GM19463 (cell line): ENCODE data around the gene CCR4.
A peak's percentile ranks its signal among the peaks of the same experiment; 100 is the strongest.
"Not testable (repeated sequence)": the region's sequence is repeated elsewhere in the genome, so short reads cannot be mapped to it uniquely, and the experiment has no call there.

Experiments
- ATAC-seq: cut with Tn5 transposase; IDR thresholded peaks from one replicate; pipeline ENCODE4 v1.9.1; 2021; ENCODE audit warnings: mild to moderate bottlenecking, moderate library complexity; ENCODE audit not compliant: unreplicated experiment

The CCR4 gene

GRCh38 chr3:32951410-32951811 lies at the start of gene CCR4:
CCR4 (plus strand) TSS chr3:32951644; CDS start chr3:32953423, 1,779 bp downstream.
- no peak for ATAC-seq

DNA sequence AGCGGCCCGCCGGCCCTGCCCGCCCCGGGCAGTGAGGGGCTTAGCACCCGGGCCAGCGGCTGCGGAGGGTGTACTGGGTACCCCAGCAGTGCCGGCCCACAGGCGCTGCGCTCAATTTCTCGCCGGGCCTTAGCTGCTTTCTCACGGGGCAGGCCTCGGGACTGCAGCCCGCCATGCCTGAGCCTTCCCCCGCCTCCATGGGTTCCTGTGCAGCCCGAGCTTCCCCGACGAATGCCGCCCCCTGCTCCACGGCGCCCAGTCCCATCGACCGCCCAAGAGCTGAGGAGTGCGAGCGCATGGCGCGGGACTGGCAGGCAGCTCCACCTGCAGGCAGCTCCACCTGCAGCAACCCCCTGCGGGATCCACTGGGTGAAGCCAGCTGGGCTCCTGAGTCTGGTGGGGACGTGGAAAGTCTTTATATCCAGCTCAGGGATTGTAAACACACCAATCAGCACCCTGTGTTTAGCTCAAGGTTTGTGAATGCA lies 48.5 kb upstream of the CCR4 start:
- not testable (repeated sequence) for ATAC-seq

- no peak for ATAC-seq
These were observed 47.5 kb upstream of the CCR4 start for GRCh38 chr3:32903953-32904352.

DNA sequence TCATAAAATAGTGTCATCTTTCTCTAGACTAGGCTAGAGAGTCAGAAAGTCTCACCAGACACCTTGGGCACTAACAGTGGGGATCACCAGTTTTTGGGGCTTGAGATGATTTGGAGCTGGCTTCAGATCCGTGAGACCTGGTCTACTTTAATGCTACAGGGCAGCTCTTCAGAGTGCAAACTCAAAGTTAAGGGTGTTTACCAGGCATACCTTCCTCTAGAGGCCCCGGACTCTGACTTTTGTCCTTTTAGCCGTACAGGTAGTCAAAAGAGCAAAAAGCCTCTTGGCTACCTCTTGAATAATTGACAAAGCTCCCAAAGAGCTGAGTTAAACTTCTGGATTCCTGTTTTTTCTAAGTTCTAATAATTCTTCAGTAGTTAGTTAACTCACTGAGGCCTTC lies 41.4 kb upstream of the CCR4 start:
- ATAC-seq = no peak

GRCh38 chr3:32910954-32911353 lies 40.5 kb upstream of the CCR4 start:
- ATAC-seq = no peak

DNA sequence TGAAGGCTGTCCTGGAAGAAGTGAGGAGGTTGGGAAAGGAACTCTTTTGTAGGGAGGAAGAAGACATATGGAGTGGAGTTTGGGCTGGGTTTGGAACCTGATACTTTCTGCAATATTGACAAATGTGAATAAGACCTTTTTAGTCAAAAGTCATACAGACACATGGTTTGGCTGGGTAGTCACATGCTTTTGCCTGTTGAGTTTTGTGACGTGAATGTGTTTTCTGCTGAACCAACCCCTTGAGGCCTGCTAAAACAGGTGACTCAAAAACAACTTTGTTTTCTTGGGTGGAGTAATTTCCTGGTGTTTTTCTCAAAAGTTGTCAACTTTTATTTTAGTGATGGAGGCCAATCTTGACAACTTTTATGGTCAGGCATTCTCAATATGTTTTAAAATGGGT lies 39.4 kb upstream of the CCR4 start:
- ATAC-seq = no peak

DNA sequence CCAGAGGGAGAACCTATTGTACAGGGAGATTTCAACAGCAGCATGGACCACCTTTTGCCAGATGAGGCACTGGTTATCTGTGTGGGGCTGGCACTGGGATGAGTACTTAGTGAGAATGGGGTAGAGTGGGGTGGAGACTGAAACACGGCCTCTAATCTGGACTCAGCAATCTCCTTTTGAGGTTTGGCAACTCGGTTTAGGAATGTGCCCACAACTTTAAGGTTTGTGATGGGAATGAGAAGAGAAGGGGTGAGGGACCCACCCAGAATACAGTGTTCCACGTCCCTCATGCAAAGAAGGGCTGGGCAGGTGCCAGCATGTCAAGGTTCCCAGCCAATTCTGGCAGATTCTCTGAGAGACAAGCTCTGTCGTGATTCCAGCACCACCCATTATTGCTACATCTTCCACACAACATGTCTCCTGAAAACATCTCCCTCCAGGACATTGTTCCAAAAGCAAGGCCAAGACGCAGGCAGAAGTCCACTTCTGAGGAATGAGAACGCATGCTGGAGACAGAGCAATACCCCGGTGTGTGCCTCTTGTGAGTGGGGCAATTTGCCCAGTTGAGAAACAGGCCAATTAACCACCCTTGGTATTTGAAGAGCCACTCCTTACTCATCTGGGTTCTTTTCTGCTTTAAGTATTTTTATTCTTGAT lies 37.5 kb upstream of the CCR4 start:
- no peak for ATAC-seq

- ATAC-seq = no peak
These were observed 31.5 kb upstream of the CCR4 start for GRCh38 chr3:32919920-32920319.

- ATAC-seq = no peak
These were observed 29.4 kb upstream of the CCR4 start for GRCh38 chr3:32922078-32922477.

- no peak for ATAC-seq
These were observed 21.3 kb upstream of the CCR4 start for GRCh38 chr3:32930161-32930560.

- ATAC-seq = not testable (repeated sequence)
These were observed 20.2 kb upstream of the CCR4 start for GRCh38 chr3:32931273-32931672.

DNA sequence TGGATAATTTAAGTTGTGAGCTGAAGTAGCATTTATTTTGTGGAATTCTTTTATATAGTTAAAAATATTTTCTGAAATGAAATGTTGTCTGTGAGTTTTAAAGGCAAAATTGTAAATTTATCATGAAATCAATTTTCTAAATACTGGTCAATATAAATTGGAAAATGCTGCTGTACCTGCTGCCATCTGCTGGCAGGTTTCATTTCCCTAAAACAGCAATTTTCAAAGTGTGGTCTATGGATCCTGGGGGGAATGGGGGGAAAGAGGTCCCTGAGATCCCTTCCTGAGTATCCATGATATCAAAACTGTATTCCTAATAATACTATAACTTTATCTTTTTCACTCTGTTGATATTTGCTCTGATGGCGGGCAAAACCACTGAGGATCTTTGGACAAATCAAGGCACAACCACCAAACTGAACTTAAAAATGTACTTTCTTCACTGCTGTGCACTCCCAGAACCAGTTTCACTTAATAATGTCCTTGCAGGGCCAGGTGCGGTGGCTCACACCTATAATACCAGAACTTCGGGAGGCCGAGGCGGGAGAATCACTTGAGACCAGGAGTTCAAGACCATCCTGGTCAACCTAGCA lies 17.2 kb upstream of the CCR4 start:
- ATAC-seq = no peak

DNA sequence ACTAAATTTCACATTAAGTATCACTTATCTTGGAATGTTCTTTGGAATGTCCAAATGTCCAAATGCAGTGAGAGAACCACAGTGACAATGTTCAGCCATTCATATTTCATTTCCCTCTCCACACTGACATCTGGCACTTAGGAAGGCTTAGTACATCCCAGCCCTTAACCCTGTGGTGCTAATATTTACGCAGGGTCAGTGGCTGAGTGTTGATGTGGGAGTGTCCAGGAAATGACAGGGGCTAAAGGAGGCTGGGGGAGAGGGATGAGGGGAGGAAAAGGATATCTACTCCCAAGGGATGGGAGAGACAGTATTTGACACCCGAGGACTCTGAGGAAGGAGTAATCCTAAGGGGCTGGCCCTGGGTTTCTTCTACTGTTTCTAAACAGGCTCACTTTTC lies 14.1 kb upstream of the CCR4 start:
- no peak for ATAC-seq

- not testable (repeated sequence) for ATAC-seq
These were observed 11.7 kb upstream of the CCR4 start for GRCh38 chr3:32939531-32940284.

DNA sequence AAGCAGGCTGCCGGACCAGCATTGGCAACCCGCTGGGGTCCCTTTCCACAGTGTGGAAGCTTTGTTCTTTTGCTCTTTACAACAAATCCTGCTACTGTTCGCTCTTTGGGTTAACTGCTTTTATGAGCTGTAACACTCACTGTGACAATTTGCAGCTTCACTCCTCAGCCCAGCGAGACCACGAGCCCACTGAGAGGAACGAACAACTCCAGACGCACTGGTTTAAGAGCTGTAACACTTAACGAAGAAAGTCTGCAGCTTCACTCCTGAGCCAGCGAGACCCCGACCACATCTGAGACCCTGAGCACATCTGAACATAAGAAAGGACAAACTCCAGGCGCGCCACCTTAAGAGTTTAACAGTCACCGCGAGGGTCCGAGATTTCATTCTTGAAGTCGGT lies 10.7 kb upstream of the CCR4 start:
- ATAC-seq = no peak

DNA sequence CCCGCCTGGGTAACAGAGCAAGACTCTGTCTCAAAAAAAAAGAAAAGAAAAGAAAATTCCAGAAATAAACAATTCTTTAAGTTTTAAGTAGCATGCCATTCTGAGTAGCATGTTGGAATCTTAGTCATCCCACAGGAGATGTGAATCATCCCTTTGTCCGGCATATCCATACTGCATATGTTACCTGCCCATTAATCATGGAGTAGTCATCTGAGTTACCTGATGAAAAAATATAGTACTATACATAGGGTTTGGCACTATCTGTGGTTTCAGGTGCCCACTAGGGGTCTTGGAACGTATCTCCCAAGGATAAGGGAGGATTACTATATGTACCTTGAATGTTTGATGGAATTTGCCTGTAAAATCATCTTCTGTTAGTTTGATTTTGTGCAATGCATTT lies 6.3 kb upstream of the CCR4 start:
- no peak for ATAC-seq

GRCh38 chr3:32945598-32945997 lies 5.8 kb upstream of the CCR4 start:
- not testable (repeated sequence) for ATAC-seq

- ATAC-seq = peak; percentile 18
These were observed 4.3 kb upstream of the CCR4 start for GRCh38 chr3:32946973-32947788.

GRCh38 chr3:32947789-32948238 lies 3.6 kb upstream of the CCR4 start:
- peak; percentile 93 for ATAC-seq

- ATAC-seq = no peak
These were observed 2.6 kb upstream of the CCR4 start for GRCh38 chr3:32948625-32949445.
